Liver (tissue), 9 donors: ENCODE data around the gene NDUFAF8. TPM values are rescaled to one million over a fixed set of nuclear protein-coding genes. Genes with fewer than 3 reads are reported as not detected.

Experiments used
- DNase-seq: peaks from one replicate; pipeline ENCODE4 v3.0.0-alpha.2; 2017; ENCODE audit warnings: low spot score
- H3K27ac ChIP-seq, 2 donors: one replicate each; pipeline ENCODE4 v1.7.0; 2013; ENCODE audit warnings: inconsistent platforms in 2 of 2, low read length in 2 of 2, control low read depth in 1 of 2, low read depth in 1 of 2, mild to moderate bottlenecking in 1 of 2
- H3K27me3 ChIP-seq, 4 donors: one replicate each; pipeline versions ENCODE4 v1.6.1 to v1.7.0; 2013; ENCODE audit warnings: low read length in 3 of 4, inconsistent platforms in 1 of 4, mild to moderate bottlenecking in 1 of 4, moderate library complexity in 1 of 4; ENCODE audit not compliant: control insufficient read depth in 4 of 4, insufficient read depth in 4 of 4
- H3K36me3 ChIP-seq, 4 donors: one replicate each; pipeline versions ENCODE4 v1.6.1 to v1.7.0; 2013; ENCODE audit warnings: low read length in 3 of 4, mild to moderate bottlenecking in 3 of 4, low read depth in 1 of 4, moderate library complexity in 1 of 4; ENCODE audit not compliant: control insufficient read depth in 4 of 4, insufficient read depth in 3 of 4
- H3K4me1 ChIP-seq, 4 donors: one replicate each; pipeline versions ENCODE4 v1.6.1 to v1.7.0; 2013; ENCODE audit warnings: low read length in 3 of 4, mild to moderate bottlenecking in 3 of 4, moderate library complexity in 1 of 4; ENCODE audit not compliant: control insufficient read depth in 4 of 4, insufficient read depth in 4 of 4
- H3K4me3 ChIP-seq, 3 donors: one replicate each; pipeline versions ENCODE4 v1.6.1 to v1.7.0; 2013; ENCODE audit warnings: low read length in 3 of 3, control low read depth in 1 of 3, low read depth in 1 of 3, mild to moderate bottlenecking in 1 of 3
- H3K9ac ChIP-seq, 2 donors: one replicate each; pipeline ENCODE4 v1.7.0; 2013; ENCODE audit warnings: low read length in 2 of 2, mild to moderate bottlenecking in 2 of 2, moderate library complexity in 2 of 2, control low read depth in 1 of 2, low read depth in 1 of 2
- H3K9me3 ChIP-seq, 4 donors: one replicate each; pipeline versions ENCODE4 v1.6.1 to v1.7.0; 2013; ENCODE audit warnings: low read length in 3 of 4; ENCODE audit not compliant: control insufficient read depth in 4 of 4
- EGR1 ChIP-seq, 2 donors: IDR thresholded peaks; 2 replicates each; pipeline ENCODE4 v1.6.1; 2016 to 2018; ENCODE audit warnings: antibody characterized with exemption in 2 of 2, low read depth in 2 of 2
- FOXA1 ChIP-seq: IDR thresholded peaks from 2 replicates; pipeline ENCODE4 v1.6.1; 2016; ENCODE audit warnings: antibody characterized with exemption
- FOXA2 ChIP-seq: IDR thresholded peaks from 2 replicates; pipeline ENCODE4 v1.6.1; 2016; ENCODE audit warnings: antibody characterized with exemption
- GABPA ChIP-seq, 2 donors: IDR thresholded peaks in 1 of 2; conservative IDR thresholded peaks in 1 of 2; 2 replicates each; pipeline ENCODE4 v1.6.1; 2016; ENCODE audit warnings: antibody characterized with exemption in 2 of 2, mild to moderate bottlenecking in 1 of 2, moderate library complexity in 1 of 2
- HNF4G ChIP-seq: IDR thresholded peaks from 2 replicates; pipeline ENCODE4 v1.6.1; 2016; ENCODE audit warnings: antibody characterized with exemption
- JUND ChIP-seq, 2 donors: IDR thresholded peaks; 2 replicates each; pipeline ENCODE4 v1.6.1; 2016; ENCODE audit warnings: antibody characterized with exemption in 2 of 2
- NR2F2 ChIP-seq: IDR thresholded peaks from 2 replicates; pipeline ENCODE4 v1.6.1; 2016; ENCODE audit warnings: antibody characterized with exemption
- RAD21 ChIP-seq, 2 donors: IDR thresholded peaks; 2 replicates each; pipeline ENCODE4 v1.6.1; 2016; ENCODE audit warnings: antibody characterized with exemption in 2 of 2, mild to moderate bottlenecking in 2 of 2
- RXRA ChIP-seq, 2 donors: IDR thresholded peaks; 2 replicates each; pipeline ENCODE4 v1.6.1; 2017 to 2018; ENCODE audit warnings: antibody characterized with exemption in 2 of 2, mild to moderate bottlenecking in 1 of 2
- TAF1 ChIP-seq: conservative IDR thresholded peaks from 2 replicates; pipeline ENCODE4 v1.6.1; 2016; ENCODE audit warnings: antibody characterized with exemption, mild to moderate bottlenecking
- YY1 ChIP-seq: IDR thresholded peaks from 2 replicates; pipeline ENCODE4 v1.6.1; 2016; ENCODE audit warnings: antibody characterized with exemption, mild to moderate bottlenecking
- WGBS: extraction: QIAGEN DNeasy Blood & Tissue Kit; methylation state at CpG from one replicate; pipeline ENCODE4 v1.1.7; 2013; 5-methylcytosine and 5-hydroxymethylcytosine counted together
- polyA plus RNA-seq, 2 donors: library from polyadenylated mRNA; stranded (reverse) in 1 of 2; unstranded in 1 of 2; fragments of 200-250 nt in 1 of 2; fragments of >200 nt in 1 of 2; fragmentation: Nextera tagmentation in 1 of 2; extraction: Ambion mirVana in 1 of 2; gene quantifications; one replicate each; pipeline versions ENCODE4 v1.2.1 to v1.2.3, GENCODE V29; 2013 to 2015
- total RNA-seq, 2 donors: library from RNA; depleted of rRNA; stranded (reverse); fragments of >200 nt; gene quantifications; one replicate each; pipeline ENCODE4 v1.2.3, GENCODE V29; 2014
- TF ChIP-seq, protein P1 (sequence below): IDR thresholded peaks from 2 replicates; pipeline ENCODE4 v1.6.1; 2016; ENCODE audit warnings: antibody characterized with exemption, mild to moderate bottlenecking
- TF ChIP-seq, protein P2 (sequence below): IDR thresholded peaks from 2 replicates; pipeline ENCODE4 v1.6.1; 2016; ENCODE audit warnings: antibody characterized with exemption
- TF ChIP-seq, protein P3 (sequence below): fragments of 150-350 bp; IDR thresholded peaks from 2 replicates; pipeline ENCODE4 v1.5.1; 2017; ENCODE audit warnings: improper control_type of control experiment, low read depth, low read length; ENCODE audit not compliant: missing input control
- TF ChIP-seq, protein P4 (sequence below): IDR thresholded peaks from 2 replicates; pipeline ENCODE4 v1.6.1; 2016; ENCODE audit warnings: antibody characterized with exemption
- TF ChIP-seq, protein P5 (sequence below): IDR thresholded peaks from 2 replicates; pipeline ENCODE4 v1.6.1; 2016; ENCODE audit warnings: antibody characterized with exemption
- donor health status: healthy.
- donor health status: healthy.
- donor health status: healthy.
- donor health status: healthy.
- donor health status: healthy.

The NDUFAF8 gene
- total and polyA plus RNA-seq, 4 donors: 8.3 to 67.4 (median 15.5) TPM

DNA sequence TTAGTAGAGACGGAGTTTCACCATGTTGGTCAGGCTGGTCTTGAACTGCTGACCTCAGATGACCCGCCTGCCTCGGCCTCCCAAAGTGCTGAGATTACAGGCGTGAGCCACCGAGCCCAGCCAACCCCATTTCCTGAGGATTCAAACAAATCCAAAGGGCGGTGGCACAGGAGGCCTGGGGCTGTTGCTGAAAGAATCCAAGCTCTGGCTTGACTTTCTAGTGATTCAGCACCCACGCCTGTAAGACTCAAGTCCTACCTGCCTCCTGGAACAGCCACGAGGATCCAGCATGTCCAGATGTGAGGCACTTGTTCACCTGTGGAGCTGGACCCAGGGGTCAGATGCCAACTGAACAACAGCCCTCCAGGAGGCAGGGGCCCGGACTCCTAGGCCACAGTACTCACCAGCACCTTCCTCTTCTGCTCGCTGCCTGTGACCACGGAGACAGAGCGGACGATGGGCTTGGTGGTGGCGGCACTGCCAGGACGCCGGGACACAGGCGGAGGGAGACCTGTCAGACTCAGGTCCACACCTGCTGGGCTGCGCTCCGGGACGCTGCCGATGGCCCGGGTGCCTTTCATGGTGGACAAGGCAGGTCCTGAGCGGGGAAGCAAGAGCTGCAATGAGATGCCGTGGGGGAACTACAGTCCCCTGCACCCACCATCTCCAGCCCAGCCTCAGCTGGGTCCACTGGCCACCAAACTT is 19.5 kb upstream of the NDUFAF8 start:
- Histone ChIP-seq H3K4me3 (no peak overlapping the region), H3K27me3 (no peaks in the 10 kb centered on the region), H3K36me3 (no peaks in the 10 kb centered on the region), H3K9ac (no peak overlapping the region), H3K9me3 (no peaks in the 10 kb centered on the region), H3K27ac (no peak overlapping the region), H3K4me1 (peaks cover 10 to 23% (median 13%) of the 10 kb centered on the region in 4 donors)
- DNase-seq: no peak
- TF ChIP-seq HNF4G: no peak
- no peak for TF ChIP-seq YY1
- TF ChIP-seq FOXA2: no peak
- TF ChIP-seq EGR1 (IDR thresholded peaks at IDR 0.05; ENCODE audit: low read depth in 2 of 2): no peak
- TF ChIP-seq RXRA (IDR thresholded peaks at IDR 0.05): no peak
- TF ChIP-seq, protein P1, sequence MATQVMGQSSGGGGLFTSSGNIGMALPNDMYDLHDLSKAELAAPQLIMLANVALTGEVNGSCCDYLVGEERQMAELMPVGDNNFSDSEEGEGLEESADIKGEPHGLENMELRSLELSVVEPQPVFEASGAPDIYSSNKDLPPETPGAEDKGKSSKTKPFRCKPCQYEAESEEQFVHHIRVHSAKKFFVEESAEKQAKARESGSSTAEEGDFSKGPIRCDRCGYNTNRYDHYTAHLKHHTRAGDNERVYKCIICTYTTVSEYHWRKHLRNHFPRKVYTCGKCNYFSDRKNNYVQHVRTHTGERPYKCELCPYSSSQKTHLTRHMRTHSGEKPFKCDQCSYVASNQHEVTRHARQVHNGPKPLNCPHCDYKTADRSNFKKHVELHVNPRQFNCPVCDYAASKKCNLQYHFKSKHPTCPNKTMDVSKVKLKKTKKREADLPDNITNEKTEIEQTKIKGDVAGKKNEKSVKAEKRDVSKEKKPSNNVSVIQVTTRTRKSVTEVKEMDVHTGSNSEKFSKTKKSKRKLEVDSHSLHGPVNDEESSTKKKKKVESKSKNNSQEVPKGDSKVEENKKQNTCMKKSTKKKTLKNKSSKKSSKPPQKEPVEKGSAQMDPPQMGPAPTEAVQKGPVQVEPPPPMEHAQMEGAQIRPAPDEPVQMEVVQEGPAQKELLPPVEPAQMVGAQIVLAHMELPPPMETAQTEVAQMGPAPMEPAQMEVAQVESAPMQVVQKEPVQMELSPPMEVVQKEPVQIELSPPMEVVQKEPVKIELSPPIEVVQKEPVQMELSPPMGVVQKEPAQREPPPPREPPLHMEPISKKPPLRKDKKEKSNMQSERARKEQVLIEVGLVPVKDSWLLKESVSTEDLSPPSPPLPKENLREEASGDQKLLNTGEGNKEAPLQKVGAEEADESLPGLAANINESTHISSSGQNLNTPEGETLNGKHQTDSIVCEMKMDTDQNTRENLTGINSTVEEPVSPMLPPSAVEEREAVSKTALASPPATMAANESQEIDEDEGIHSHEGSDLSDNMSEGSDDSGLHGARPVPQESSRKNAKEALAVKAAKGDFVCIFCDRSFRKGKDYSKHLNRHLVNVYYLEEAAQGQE: no peak
- no peak for TF ChIP-seq GABPA (IDR thresholded peaks at IDR 0.05 in 1 of 2, conservative IDR thresholded peaks at IDR 0.05 in 1 of 2)
- TF ChIP-seq, protein P2, sequence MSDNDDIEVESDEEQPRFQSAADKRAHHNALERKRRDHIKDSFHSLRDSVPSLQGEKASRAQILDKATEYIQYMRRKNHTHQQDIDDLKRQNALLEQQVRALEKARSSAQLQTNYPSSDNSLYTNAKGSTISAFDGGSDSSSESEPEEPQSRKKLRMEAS: no peak
- no peak for TF ChIP-seq JUND (IDR thresholded peaks at IDR 0.05)
- TF ChIP-seq TAF1: no peak
- TF ChIP-seq, protein P3, sequence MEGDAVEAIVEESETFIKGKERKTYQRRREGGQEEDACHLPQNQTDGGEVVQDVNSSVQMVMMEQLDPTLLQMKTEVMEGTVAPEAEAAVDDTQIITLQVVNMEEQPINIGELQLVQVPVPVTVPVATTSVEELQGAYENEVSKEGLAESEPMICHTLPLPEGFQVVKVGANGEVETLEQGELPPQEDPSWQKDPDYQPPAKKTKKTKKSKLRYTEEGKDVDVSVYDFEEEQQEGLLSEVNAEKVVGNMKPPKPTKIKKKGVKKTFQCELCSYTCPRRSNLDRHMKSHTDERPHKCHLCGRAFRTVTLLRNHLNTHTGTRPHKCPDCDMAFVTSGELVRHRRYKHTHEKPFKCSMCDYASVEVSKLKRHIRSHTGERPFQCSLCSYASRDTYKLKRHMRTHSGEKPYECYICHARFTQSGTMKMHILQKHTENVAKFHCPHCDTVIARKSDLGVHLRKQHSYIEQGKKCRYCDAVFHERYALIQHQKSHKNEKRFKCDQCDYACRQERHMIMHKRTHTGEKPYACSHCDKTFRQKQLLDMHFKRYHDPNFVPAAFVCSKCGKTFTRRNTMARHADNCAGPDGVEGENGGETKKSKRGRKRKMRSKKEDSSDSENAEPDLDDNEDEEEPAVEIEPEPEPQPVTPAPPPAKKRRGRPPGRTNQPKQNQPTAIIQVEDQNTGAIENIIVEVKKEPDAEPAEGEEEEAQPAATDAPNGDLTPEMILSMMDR: no peak
- no peak for TF ChIP-seq RAD21 (IDR thresholded peaks at IDR 0.05)
- 96% methylated on average over 24 of the region's 24 CpGs for WGBS

DNA sequence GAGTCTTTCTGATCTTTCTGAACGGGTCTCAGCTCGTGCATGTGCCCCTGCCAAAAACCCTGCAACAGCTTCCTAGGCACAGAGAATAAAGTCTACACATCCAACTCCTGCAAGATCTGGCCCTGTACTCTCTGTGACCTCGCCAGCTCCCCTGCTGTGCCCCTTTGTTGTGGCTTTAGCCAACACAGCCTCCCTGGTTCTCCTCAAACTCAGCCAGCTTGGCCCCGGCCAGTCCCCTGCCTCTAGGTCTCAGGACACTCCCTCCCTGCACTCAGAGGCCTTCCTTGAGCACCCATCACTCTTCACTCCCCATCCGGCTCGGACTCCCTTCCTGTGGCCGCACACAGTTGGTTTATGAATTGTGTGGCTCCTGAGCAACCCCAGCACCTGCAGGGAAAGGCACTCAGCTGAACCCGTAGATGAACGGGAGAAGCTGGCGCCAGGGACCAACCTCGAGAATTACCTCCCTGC is 17.7 kb upstream of the NDUFAF8 start:
- WGBS: 92% methylated on average over 11 of the region's 11 CpGs
- H3K4me1 ChIP-seq: peaks cover 10 to 23% (median 13%) of the 10 kb centered on the region in 4 donors
- no peaks in the 10 kb centered on the region for H3K36me3 ChIP-seq
- DNase-seq: no peak
- no peak overlapping the region for H3K4me3 ChIP-seq
- H3K9me3 ChIP-seq: no peaks in the 10 kb centered on the region
- no peak overlapping the region for H3K9ac ChIP-seq
- H3K27me3 ChIP-seq: no peaks in the 10 kb centered on the region
- no peak overlapping the region for H3K27ac ChIP-seq
- TF ChIP-seq, protein P3: no peak
- TF ChIP-seq, protein P4, sequence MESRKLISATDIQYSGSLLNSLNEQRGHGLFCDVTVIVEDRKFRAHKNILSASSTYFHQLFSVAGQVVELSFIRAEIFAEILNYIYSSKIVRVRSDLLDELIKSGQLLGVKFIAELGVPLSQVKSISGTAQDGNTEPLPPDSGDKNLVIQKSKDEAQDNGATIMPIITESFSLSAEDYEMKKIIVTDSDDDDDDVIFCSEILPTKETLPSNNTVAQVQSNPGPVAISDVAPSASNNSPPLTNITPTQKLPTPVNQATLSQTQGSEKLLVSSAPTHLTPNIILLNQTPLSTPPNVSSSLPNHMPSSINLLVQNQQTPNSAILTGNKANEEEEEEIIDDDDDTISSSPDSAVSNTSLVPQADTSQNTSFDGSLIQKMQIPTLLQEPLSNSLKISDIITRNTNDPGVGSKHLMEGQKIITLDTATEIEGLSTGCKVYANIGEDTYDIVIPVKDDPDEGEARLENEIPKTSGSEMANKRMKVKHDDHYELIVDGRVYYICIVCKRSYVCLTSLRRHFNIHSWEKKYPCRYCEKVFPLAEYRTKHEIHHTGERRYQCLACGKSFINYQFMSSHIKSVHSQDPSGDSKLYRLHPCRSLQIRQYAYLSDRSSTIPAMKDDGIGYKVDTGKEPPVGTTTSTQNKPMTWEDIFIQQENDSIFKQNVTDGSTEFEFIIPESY: no peak
- TF ChIP-seq FOXA2 (no peak), YY1 (no peak), FOXA1 (no peak), NR2F2 (no peak), JUND (IDR thresholded peaks at IDR 0.05) (no peak), EGR1 (IDR thresholded peaks at IDR 0.05; ENCODE audit: low read depth in 2 of 2) (no peak)
- TF ChIP-seq, protein P5, sequence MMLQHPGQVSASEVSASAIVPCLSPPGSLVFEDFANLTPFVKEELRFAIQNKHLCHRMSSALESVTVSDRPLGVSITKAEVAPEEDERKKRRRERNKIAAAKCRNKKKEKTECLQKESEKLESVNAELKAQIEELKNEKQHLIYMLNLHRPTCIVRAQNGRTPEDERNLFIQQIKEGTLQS: no peak
- TF ChIP-seq, protein P2: no peak
- TF ChIP-seq, protein P1: no peak
